CD4-positive, CD25-positive, alpha-beta regulatory T cell (primary cell): ENCODE data around the gene RRAS2. TPM values are rescaled to one million over a fixed set of nuclear protein-coding genes. Genes with fewer than 3 reads are reported as not detected.

Experiments
- ATAC-seq, 2 donors: fragments of 150-1000 bp; cut with Tn5 transposase; one replicate each; pipeline ENCODE4 v1.10.0; 2021; ENCODE audit warnings: low read depth in 2 of 2, moderate number of reproducible peaks in 2 of 2, moderate library complexity in 1 of 2
- DNase-seq, 3 donors: peaks; one replicate each; pipeline versions ENCODE4 v3.0.0 to v3.0.0-alpha.2; 2012 to 2022; ENCODE audit warnings: mixed read lengths in 1 of 3
- H3K27ac ChIP-seq: one replicate; pipeline ENCODE4 v1.7.0; 2013; ENCODE audit warnings: mild to moderate bottlenecking, low read length; ENCODE audit not compliant: insufficient read depth, poor library complexity, severe bottlenecking
- H3K27me3 ChIP-seq: one replicate; pipeline ENCODE4 v1.7.0; 2013; ENCODE audit warnings: low read length; ENCODE audit not compliant: control insufficient read depth, insufficient read depth
- H3K36me3 ChIP-seq: one replicate; pipeline ENCODE4 v1.7.0; 2013; ENCODE audit warnings: mild to moderate bottlenecking, low read length, moderate library complexity; ENCODE audit not compliant: control insufficient read depth, insufficient read depth
- H3K4me1 ChIP-seq: 2 replicates; pipeline ENCODE4 v1.7.0; 2013; ENCODE audit warnings: mild to moderate bottlenecking, low read length; ENCODE audit not compliant: insufficient read depth, control insufficient read depth, poor library complexity, severe bottlenecking
- H3K4me3 ChIP-seq: one replicate; pipeline ENCODE4 v1.7.0; 2013; ENCODE audit warnings: low read depth, mild to moderate bottlenecking, low read length, moderate library complexity
- H3K9me3 ChIP-seq, 2 experiments: 1 replicate in 1 of 2; 2 replicates in 1 of 2; pipeline ENCODE4 v1.7.0; 2013; ENCODE audit warnings: low read length in 2 of 2, mild to moderate bottlenecking in 1 of 2, moderate library complexity in 1 of 2; ENCODE audit not compliant: control insufficient read depth in 2 of 2
- H3K27ac Mint-ChIP-seq, 3 donors: one replicate each; pipeline ENCODE4 v1.8.0; 2020 to 2022; ENCODE audit warnings: mild to moderate bottlenecking in 3 of 3, mixed read lengths in 3 of 3, moderate library complexity in 2 of 3
- H3K27me3 Mint-ChIP-seq: one replicate; pipeline ENCODE4 v1.8.0; 2022; ENCODE audit warnings: mild to moderate bottlenecking, mixed read lengths
- H3K36me3 Mint-ChIP-seq: one replicate; pipeline ENCODE4 v1.8.0; 2020; ENCODE audit warnings: mixed read lengths
- H3K4me1 Mint-ChIP-seq, 4 donors: one replicate each; pipeline ENCODE4 v1.8.0; 2020 to 2022; ENCODE audit warnings: mixed read lengths in 4 of 4, mild to moderate bottlenecking in 1 of 4
- H3K4me3 Mint-ChIP-seq, 4 donors: one replicate each; pipeline ENCODE4 v1.8.0; 2020 to 2022; ENCODE audit warnings: mild to moderate bottlenecking in 4 of 4, mixed read lengths in 4 of 4, moderate library complexity in 3 of 4
- H3K9me3 Mint-ChIP-seq, 7 donors: one replicate each; pipeline ENCODE4 v1.8.0; 2020 to 2022; ENCODE audit warnings: mixed read lengths in 7 of 7, mild to moderate bottlenecking in 3 of 7, moderate library complexity in 2 of 7
- polyA plus RNA-seq, 4 donors: library from polyadenylated mRNA; unstranded; fragments of 300-500 nt; fragmentation: Illumina TruSeq; gene quantifications; one replicate each; pipeline ENCODE4 v1.2.3, GENCODE V29; 2021
- total RNA-seq: library from RNA; stranded (reverse); gene quantifications from one replicate; pipeline ENCODE4 v1.2.3, GENCODE V29; 2022

Gene RRAS2
- total and polyA plus RNA-seq, 5 donors from 2014 or later, result 1.8 to 13.9 (median 4.2) TPM

DNA sequence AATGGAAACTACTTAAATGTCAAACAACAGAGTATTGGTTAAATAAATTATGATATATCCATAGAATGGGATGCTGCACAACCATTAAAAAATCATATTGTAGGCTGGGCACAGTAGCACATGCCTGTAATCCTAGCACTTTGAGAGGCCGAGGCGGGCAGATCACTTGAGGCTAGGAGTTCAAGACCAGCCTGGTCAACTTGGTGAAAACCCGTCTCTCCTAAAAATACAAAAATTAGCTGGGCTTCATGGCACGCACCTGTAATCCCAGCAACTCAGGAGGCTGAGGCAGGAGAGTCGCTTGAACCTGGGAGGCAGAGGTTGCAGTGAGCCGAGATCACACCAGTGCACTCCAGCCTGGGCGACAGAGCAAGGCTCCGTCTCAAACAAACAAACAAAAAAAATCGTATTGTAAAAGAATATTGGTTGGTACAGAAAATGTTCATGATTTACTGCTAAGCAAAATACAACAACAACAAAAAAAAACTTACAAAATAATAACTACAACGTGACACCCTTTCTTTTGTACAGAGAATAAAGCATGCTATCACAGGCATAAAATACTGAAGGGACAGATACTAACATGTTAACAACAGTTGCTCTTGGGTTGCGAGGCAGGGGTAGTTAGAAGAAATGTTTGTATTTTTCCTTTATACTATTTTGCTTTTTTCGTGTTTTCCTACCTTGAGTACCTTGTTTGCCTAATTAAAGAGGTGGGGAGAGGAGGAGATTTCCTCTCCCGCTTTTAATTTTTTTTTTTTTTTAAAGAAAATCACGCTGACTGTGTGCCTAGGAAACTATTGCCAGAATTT is 21.3 kb upstream of the RRAS2 start:
- Mint-ChIP-seq H3K4me3 (peak overlapping the region in 3 of 4 donors; percentile 52 to 67 (median 61)), H3K27me3 (peaks cover 38% of the 10 kb centered on the region), H3K9me3 (peaks cover 0 to 2% (median 0%) of the 10 kb centered on the region in 7 donors), H3K36me3 (no peaks in the 10 kb centered on the region), H3K27ac (no peak overlapping the region), H3K4me1 (peaks cover 0 to 5% (median 1%) of the 10 kb centered on the region in 4 donors)
- no peak for DNase-seq
- Histone ChIP-seq H3K27ac (no peak overlapping the region), H3K36me3 (no peaks in the 10 kb centered on the region), H3K4me3 (peak overlapping the region; percentile 32), H3K27me3 (peaks cover 16% of the 10 kb centered on the region), H3K9me3 (no peaks in the 10 kb centered on the region), H3K4me1 (peaks cover 4% of the 10 kb centered on the region)
- ATAC-seq, result no peak

DNA sequence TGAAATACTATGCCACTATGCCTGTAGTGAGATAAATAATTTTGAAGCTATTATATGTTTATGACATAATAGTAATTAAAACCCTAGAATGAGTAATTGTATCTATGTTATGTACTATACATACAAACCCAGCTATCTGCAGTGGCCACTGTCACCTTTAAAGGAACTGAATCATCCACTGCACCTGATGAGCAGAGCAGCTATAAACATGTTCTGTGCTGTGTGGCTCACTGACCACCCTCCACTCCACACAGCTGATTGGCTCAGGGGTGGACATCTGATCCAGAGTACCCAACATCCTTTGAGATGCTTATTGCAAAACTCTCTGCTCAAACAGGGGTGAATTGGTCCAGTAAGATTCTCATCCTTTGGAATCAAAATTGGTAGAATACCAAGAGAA is 19.2 kb upstream of the RRAS2 start:
- peaks cover 33% of the 10 kb centered on the region for H3K27me3 Mint-ChIP-seq

DNA sequence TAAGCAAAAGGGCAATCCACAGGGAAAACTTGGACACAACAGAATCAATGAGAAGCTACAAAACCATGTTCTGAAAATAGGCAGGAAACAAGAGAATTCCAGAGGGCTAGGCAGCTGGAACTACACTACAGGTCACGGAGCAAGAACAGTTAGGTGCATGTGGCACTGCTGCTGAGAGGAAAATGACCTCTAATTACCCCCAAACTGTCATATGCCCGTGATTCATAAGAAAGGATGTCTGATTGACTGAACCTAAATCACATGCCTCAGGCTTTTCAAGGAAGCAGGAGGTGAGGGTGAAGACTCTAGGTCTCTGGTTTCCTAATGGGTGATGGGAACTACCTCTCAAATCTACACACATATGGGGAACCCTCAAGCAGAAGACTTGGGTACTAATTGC is 17.9 kb upstream of the RRAS2 start:
- Histone ChIP-seq H3K36me3 (no peaks in the 10 kb centered on the region), H3K4me3 (no peak overlapping the region), H3K27ac (no peak overlapping the region), H3K4me1 (peaks cover 4% of the 10 kb centered on the region), H3K9me3 (no peaks in the 10 kb centered on the region), H3K27me3 (peaks cover 10% of the 10 kb centered on the region)
- Mint-ChIP-seq H3K4me3 (peak overlapping the region in 1 of 4 donors; percentile 82), H3K36me3 (no peaks in the 10 kb centered on the region), H3K27ac (no peak overlapping the region), H3K4me1 (peaks cover 0 to 5% (median 1%) of the 10 kb centered on the region in 4 donors), H3K9me3 (no peaks in the 10 kb centered on the region), H3K27me3 (peaks cover 31% of the 10 kb centered on the region)
- ATAC-seq, result no peak
- peak in 1 of 3 donors; percentile 22 for DNase-seq

More for the DNA sequence above, 19.2 kb upstream of the RRAS2 start:
- Histone ChIP-seq H3K4me1 (peaks cover 4% of the 10 kb centered on the region), H3K27ac (no peak overlapping the region), H3K36me3 (no peaks in the 10 kb centered on the region), H3K9me3 (no peaks in the 10 kb centered on the region), H3K4me3 (no peak overlapping the region), H3K27me3 (peaks cover 16% of the 10 kb centered on the region)
- Mint-ChIP-seq H3K27ac (no peak overlapping the region), H3K9me3 (no peaks in the 10 kb centered on the region), H3K36me3 (no peaks in the 10 kb centered on the region), H3K4me3 (no peak overlapping the region), H3K4me1 (peaks cover 0 to 5% (median 1%) of the 10 kb centered on the region in 4 donors)
- ATAC-seq (no peak), DNase-seq (no peak)

DNA sequence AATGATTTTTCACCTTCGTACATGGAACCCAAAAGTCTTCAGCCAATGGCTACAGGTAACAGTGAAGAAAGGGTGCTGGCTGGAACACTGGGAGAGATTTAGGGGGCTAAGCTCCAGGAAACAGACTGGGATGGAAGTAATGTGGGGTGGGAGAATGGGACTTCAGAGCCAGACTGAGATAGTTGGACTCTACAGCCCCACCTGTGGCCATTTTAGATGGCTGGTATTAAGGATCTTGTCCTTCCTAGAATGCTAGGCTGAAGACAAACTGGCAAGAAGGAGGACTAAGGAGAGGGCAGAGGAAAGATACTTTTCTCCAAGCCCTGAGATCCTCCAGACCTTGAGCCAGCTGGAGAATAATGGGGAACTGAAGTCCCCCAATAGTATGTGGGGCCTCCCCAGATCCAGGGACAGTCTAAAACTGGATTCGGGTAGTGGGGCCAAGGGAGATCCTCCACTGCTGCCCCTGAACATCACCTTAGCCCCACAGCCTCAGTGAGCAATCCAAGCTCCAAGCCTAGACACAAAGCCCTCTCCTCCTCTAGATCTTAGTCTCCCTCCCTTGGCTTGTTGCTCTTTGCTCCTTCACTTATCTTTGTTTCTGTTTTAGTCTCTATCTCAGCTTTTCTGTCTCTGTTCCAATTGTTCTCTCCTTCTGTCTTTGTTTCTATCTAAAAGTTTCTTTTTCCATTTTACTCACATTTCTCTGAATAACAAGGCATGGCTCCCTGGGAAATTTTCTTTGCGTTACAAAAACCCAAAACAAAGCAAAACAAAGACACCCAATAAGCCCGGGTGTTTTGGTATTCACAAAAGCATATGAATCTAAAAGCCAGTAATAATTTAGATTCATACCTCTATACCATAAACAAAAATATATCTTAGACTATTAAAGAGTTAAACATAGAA is 16.2 kb upstream of the RRAS2 start:
- no peak overlapping the region for H3K4me3 ChIP-seq
- peaks cover 0 to 2% (median 0%) of the 10 kb centered on the region in 4 donors for H3K4me1 Mint-ChIP-seq
- no peak for DNase-seq
- peaks cover 6% of the 10 kb centered on the region for H3K27me3 ChIP-seq
- H3K27ac Mint-ChIP-seq, result no peak overlapping the region
- no peak overlapping the region for H3K4me3 Mint-ChIP-seq
- no peaks in the 10 kb centered on the region for H3K36me3 ChIP-seq
- no peaks in the 10 kb centered on the region for H3K4me1 ChIP-seq
- no peak overlapping the region for H3K27ac ChIP-seq
- H3K9me3 Mint-ChIP-seq, result no peaks in the 10 kb centered on the region
- H3K27me3 Mint-ChIP-seq, result peaks cover 21% of the 10 kb centered on the region
- H3K36me3 Mint-ChIP-seq, result no peaks in the 10 kb centered on the region
- H3K9me3 ChIP-seq, result no peaks in the 10 kb centered on the region
- no peak for ATAC-seq

DNA sequence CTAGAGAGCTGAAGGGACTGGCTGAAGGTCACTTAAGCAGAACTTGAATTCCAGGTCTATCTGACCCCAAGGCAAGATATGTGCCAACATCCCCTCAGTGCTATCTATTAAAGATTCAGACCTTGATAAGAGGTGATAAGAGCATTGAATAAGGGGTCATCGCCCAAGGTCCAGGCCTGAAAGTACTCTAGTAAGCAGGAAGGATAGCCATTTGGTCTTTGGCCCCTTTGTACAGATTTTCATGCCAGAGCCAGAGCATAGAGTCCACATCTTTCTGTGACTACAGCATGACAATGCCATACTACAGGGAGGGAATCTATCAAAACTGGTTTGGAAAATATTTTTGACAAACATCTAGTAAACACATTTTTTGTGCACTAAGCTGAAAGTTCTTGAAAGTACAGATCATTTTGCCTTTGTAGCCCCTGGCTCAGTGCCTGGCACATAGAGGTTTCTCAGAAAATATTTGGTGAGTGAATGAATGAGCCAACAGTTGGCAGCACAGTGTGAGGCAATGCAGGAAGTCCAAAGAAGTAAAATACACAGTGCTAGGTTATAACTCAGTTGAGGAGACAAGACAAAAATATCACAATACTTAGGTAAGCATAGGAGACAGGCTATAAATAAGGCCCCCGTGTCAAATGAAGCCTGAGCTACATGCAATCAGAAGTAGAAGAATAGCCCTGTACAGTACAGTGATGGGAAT is 15.1 kb upstream of the RRAS2 start:
- H3K4me1 ChIP-seq, result no peaks in the 10 kb centered on the region
- no peaks in the 10 kb centered on the region for H3K9me3 Mint-ChIP-seq
- DNase-seq (peak in 1 of 3 donors; percentile 39), ATAC-seq (no peak)
- no peaks in the 10 kb centered on the region for H3K36me3 Mint-ChIP-seq
- no peak overlapping the region for H3K27ac Mint-ChIP-seq
- H3K27me3 ChIP-seq, result peaks cover 6% of the 10 kb centered on the region
- H3K27me3 Mint-ChIP-seq, result peaks cover 14% of the 10 kb centered on the region
- H3K4me3 Mint-ChIP-seq, result no peak overlapping the region
- no peaks in the 10 kb centered on the region for H3K4me1 Mint-ChIP-seq
- no peak overlapping the region for H3K27ac ChIP-seq
- H3K36me3 ChIP-seq, result no peaks in the 10 kb centered on the region
- no peaks in the 10 kb centered on the region for H3K9me3 ChIP-seq
- no peak overlapping the region for H3K4me3 ChIP-seq

DNA sequence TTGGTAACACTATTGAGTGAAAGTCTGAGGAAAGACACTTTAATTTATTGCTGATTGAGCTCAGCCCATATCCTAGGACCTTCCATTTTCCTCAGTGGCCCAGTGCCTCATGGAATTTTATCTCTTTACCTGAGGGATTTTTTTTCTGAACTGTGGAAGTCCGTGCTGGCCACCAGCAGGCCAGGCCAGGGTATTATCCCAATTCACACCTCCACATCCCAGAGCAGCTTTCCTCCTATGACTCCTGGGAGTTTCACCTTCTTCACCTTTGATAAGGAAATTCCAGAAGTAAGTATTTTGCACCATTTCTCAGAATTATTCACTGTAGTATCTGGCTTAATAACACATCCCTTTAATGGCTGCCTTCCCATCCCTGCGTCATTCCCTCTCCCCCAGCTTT is 13.0 kb upstream of the RRAS2 start:
- no peaks in the 10 kb centered on the region for H3K9me3 Mint-ChIP-seq
- Histone ChIP-seq H3K27me3 (no peaks in the 10 kb centered on the region), H3K4me1 (no peaks in the 10 kb centered on the region), H3K27ac (no peak overlapping the region), H3K4me3 (no peak overlapping the region), H3K36me3 (no peaks in the 10 kb centered on the region), H3K9me3 (no peaks in the 10 kb centered on the region)
- DNase-seq (no peak), ATAC-seq (no peak)
- peaks cover 0 to 3% (median 2%) of the 10 kb centered on the region in 4 donors for H3K4me1 Mint-ChIP-seq
- no peaks in the 10 kb centered on the region for H3K36me3 Mint-ChIP-seq
- H3K27me3 Mint-ChIP-seq, result peaks cover 10% of the 10 kb centered on the region
- H3K4me3 Mint-ChIP-seq, result no peak overlapping the region
- H3K27ac Mint-ChIP-seq, result no peak overlapping the region

DNA sequence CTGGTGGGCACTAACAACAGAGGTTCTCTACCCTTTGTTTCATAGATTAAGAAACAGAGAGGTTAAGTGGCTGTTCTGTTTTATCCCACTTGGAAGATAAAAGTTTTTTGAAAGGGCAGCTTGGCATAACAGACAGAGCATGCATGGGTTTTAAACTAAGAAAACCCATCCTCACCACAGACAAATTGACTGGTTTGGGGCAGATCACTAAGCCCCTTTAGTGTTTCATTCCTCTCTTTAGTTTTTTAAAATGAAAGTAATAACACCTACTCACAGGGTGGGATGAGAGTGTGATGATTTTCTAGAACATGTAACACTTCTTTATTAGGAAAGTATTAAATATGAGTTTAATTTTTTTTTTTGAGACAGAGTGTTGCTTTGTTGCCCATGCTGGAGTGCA is 12.3 kb upstream of the RRAS2 start:
- Histone ChIP-seq H3K4me3 (no peak overlapping the region), H3K9me3 (no peaks in the 10 kb centered on the region), H3K36me3 (no peaks in the 10 kb centered on the region), H3K27me3 (no peaks in the 10 kb centered on the region), H3K27ac (no peak overlapping the region), H3K4me1 (no peaks in the 10 kb centered on the region)
- H3K27ac Mint-ChIP-seq, result no peak overlapping the region
- no peaks in the 10 kb centered on the region for H3K9me3 Mint-ChIP-seq
- H3K4me1 Mint-ChIP-seq, result peaks cover 0 to 4% (median 4%) of the 10 kb centered on the region in 4 donors
- H3K4me3 Mint-ChIP-seq, result no peak overlapping the region
- peaks cover 10% of the 10 kb centered on the region for H3K27me3 Mint-ChIP-seq
- no peaks in the 10 kb centered on the region for H3K36me3 Mint-ChIP-seq
- DNase-seq (no peak), ATAC-seq (no peak)
